Left lung (tissue), 10 donors: ENCODE results near the gene KCNK5. TPM values are rescaled to one million over a fixed set of nuclear protein-coding genes. Genes with fewer than 3 reads are reported as not detected.

Experiments used
- ATAC-seq: fragments of 200-7000 bp; cut with Tn5 transposase; one replicate; pipeline ENCODE4 v1.9.1; 2020; ENCODE audit warnings: moderate library complexity
- DNase-seq, 4 donors: peaks; one replicate each; pipeline ENCODE4 v3.0.0-alpha.2; 2013 to 2020
- H3K27ac ChIP-seq, 2 donors: fragments of 200-600 bp; sonication (generic) in 1 of 2; one replicate each; pipeline versions ENCODE4 v1.5.0 to v1.8.0; 2020 to 2021
- H3K27me3 ChIP-seq, 2 donors: fragments of 200-600 bp; sonication (generic) in 1 of 2; one replicate each; pipeline versions ENCODE4 v1.5.0 to v1.8.0; 2020 to 2021
- H3K36me3 ChIP-seq, 2 donors: fragments of 200-600 bp; sonication (generic) in 1 of 2; one replicate each; pipeline versions ENCODE4 v1.5.0 to v1.8.0; 2020 to 2021
- H3K4me1 ChIP-seq, 2 donors: fragments of 200-600 bp; one replicate each; pipeline ENCODE4 v1.8.0; 2021
- H3K4me3 ChIP-seq, 2 donors: fragments of 200-600 bp; sonication (generic) in 1 of 2; one replicate each; pipeline versions ENCODE4 v1.5.0 to v1.8.0; 2020 to 2021; ENCODE audit warnings: mild to moderate bottlenecking in 1 of 2
- H3K9me3 ChIP-seq, 2 donors: fragments of 200-600 bp; sonication (generic) in 1 of 2; one replicate each; pipeline versions ENCODE4 v1.5.0 to v1.8.0; 2020 to 2021
- CTCF ChIP-seq, 2 donors: fragments of 200-600 bp; sonication (generic) in 1 of 2; IDR thresholded peaks; one replicate each; pipeline versions ENCODE4 v1.5.0 to v1.8.0; 2021; ENCODE audit warnings: antibody characterized with exemption in 2 of 2
- intact Hi-C, 2 donors: fragments of 100-400 bp; cut with DNase I; formaldehyde crosslinking; loops; one replicate each; pipeline versions ENCODE4 v1.11.2 to v1.14.2; 2022
- polyA plus RNA-seq, 6 donors: library from polyadenylated mRNA; unstranded; fragments of 120-200 nt; gene quantifications; one replicate each; pipeline ENCODE4 v1.2.1, GENCODE V29; 2013; ENCODE audit not compliant: insufficient read length in 6 of 6
- total RNA-seq, 2 donors: library from RNA; stranded (reverse); fragmentation: NEBNext Ultra II Directional; extraction: Animal tissue kit (Norgen Biotek cat#: 25700); gene quantifications; one replicate each; pipeline ENCODE4 v1.2.1, GENCODE V29; 2021
- donor health status: DM: no; HTN: yes; CAD: no.
- donor health status: DM: no; HTN: no; CAD: no.

KCNK5 gene
- total and polyA plus RNA-seq, 8 donors = 12.6 to 26.4 (median 22.8) TPM

DNA sequence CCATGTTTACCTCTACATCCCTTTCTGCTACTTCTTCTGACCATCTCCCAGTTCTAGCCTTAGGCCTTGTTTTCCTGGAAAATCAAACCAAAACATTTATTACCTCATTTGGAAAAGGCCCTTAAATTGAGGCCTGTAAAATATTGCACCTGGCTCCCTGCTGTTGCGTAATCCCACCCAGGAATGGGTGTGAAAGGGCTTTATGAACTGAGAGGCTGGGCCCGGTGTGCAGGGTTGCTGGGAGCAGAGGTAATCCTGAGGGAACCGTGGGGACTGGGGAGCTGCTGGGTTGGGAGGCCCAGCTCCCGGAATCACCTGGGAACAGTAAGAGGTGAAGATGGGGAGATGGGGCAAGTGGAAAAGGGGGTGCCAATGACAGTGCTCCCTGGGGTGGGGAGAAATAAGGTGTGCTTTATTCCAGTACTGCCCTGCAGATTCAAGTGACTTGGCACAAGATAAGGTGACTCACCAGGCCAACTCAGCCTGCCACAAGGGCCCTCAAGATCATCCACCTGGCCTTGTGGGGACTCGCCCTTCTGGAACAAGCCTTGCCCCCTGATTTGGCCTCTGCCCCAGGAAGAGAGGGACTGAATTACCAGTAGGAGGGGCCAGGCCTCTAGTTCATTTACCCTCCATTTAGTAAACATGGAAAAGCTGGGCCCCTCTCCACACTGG is 44.2 kb downstream of the KCNK5 start:
- Histone ChIP-seq H3K4me1 (peaks cover under 1 to 13% of the 10 kb centered on the region in 2 donors), H3K4me3 (no peak overlapping the region), H3K36me3 (peaks cover 0 to 4% of the 10 kb centered on the region in 2 donors), H3K27me3 (no peaks in the 10 kb centered on the region), H3K27ac (peak overlapping the region; percentile 45 to 81), H3K9me3 (no peaks in the 10 kb centered on the region)
- intact Hi-C loops = no loop called here
- DNase-seq (peak in 1 of 4 donors; percentile 86), ATAC-seq (peak; percentile 78)
- TF ChIP-seq CTCF (IDR thresholded peaks at IDR 0.05) = no peak

DNA sequence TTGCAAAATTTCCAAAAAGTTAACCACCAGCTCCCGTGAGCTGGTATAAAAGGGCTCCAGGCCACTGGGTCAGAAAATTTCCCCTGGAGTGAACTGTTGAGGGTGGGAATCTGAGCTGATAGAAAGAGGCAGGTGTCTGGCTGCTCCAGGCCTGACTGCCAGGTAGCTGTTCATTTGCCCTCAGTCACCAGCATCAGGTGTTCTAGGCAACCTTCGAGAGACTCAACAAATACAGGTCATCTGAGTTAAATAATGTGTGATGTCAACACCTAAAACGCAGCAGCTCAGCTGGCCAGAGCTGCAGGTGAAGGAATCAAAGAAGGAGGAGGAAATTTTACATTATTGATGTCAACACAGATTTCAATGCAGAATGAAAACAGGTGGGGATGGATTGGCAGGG is 46.7 kb downstream of the KCNK5 start:
- DNase-seq = no peak
- no peak for ATAC-seq
- intact Hi-C loops = no loop called here
- no peak overlapping the region for H3K4me3 ChIP-seq
- no peak for TF ChIP-seq CTCF (IDR thresholded peaks at IDR 0.05)
- peaks cover 0 to 3% of the 10 kb centered on the region in 2 donors for H3K4me1 ChIP-seq
- H3K27me3 ChIP-seq = no peaks in the 10 kb centered on the region
- H3K9me3 ChIP-seq = peaks cover 0 to 2% of the 10 kb centered on the region in 2 donors
- H3K27ac ChIP-seq = no peak overlapping the region
- H3K36me3 ChIP-seq = no peaks in the 10 kb centered on the region

GRCh38 chr6:39181826-39182225 is 47.4 kb downstream of the KCNK5 start:
- ATAC-seq (no peak), DNase-seq (no peak)
- Histone ChIP-seq H3K4me1 (peaks cover 0 to 1% of the 10 kb centered on the region in 2 donors), H3K9me3 (peaks cover 0 to 10% of the 10 kb centered on the region in 2 donors), H3K36me3 (no peaks in the 10 kb centered on the region), H3K27me3 (no peaks in the 10 kb centered on the region), H3K4me3 (no peak overlapping the region), H3K27ac (no peak overlapping the region)
- TF ChIP-seq CTCF (IDR thresholded peaks at IDR 0.05) = no peak
- intact Hi-C loops = no loop called here

DNA sequence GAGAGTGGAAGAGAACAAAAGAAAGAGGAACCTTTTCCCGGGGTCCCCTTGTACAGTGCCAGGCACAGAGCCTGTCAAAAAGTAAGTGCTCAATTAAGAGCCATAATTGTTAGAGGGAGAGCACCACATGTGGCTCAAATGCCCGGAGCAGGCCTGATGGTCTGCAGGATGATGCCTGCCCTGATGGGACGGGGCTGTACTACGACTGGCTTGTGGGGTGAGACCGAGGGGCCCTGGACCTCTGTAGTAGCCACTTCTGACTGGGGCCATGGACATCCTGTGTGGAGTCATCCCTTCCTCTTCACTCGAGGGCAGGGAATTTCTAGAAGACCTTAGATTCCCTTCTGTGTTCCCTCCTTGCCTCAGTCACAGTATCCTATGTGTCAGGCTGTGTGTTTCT is 47.9 kb downstream of the KCNK5 start:
- Histone ChIP-seq H3K4me1 (no peaks in the 10 kb centered on the region), H3K27me3 (no peaks in the 10 kb centered on the region), H3K36me3 (no peaks in the 10 kb centered on the region), H3K9me3 (peaks cover 0 to 13% of the 10 kb centered on the region in 2 donors), H3K4me3 (no peak overlapping the region), H3K27ac (no peak overlapping the region)
- no peak for DNase-seq
- no peak for TF ChIP-seq CTCF (IDR thresholded peaks at IDR 0.05)
- intact Hi-C loops = no loop called here
- no peak for ATAC-seq

DNA sequence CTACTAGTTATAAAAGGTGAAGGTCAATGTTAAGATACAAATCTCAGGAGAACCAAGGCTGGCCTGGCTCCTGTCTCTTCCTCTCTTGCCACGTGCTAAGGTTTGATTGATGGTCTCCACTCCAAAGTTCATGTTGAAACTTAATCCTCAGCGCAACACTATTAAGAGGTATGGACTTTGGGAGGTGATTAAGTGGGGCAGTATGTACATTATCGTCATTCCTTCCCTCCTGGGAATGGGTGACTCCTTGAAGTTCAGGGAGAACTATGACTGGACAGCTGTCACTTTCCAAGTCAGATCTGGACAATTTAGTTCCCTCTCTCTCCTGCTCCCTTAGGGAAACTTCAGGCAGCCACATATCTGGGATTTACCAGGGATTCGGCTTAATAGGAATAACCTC is 50.5 kb downstream of the KCNK5 start:
- H3K27ac ChIP-seq = no peak overlapping the region
- peaks cover 0 to 13% of the 10 kb centered on the region in 2 donors for H3K9me3 ChIP-seq
- H3K4me1 ChIP-seq = no peaks in the 10 kb centered on the region
- no peak for ATAC-seq
- no peak overlapping the region for H3K4me3 ChIP-seq
- DNase-seq = no peak
- no peak for TF ChIP-seq CTCF (IDR thresholded peaks at IDR 0.05)
- no peaks in the 10 kb centered on the region for H3K36me3 ChIP-seq
- no peaks in the 10 kb centered on the region for H3K27me3 ChIP-seq
- intact Hi-C loops = loop anchor here in 1 of 2 donors (10.0 kb wide), 1 partner anchor 126 kb away; no protein-coding TSS in a partner anchor
